Transverse colon (tissue), 4 donors: ENCODE results near the gene DGCR6. TPM values are rescaled to one million over a fixed set of nuclear protein-coding genes. Genes with fewer than 3 reads are reported as not detected.
"Not testable (repeated sequence)": the region's sequence is repeated elsewhere in the genome, so short reads cannot be mapped to it uniquely, and the experiment has no call there.

Experiments
- DNase-seq: peaks from one replicate; pipeline ENCODE4 v3.0.0-alpha.2; 2019
- H3K27ac ChIP-seq, 4 donors: fragments of 200-600 bp; sonication (generic); 2 replicates each; pipeline ENCODE4 v1.5.1; 2016 to 2018; ENCODE audit warnings: inconsistent platforms in 4 of 4
- H3K27me3 ChIP-seq: fragments of 200-600 bp; sonication (generic); 2 replicates; pipeline ENCODE4 v1.5.1; 2017; ENCODE audit warnings: inconsistent platforms
- H3K36me3 ChIP-seq, 4 donors: fragments of 200-600 bp; sonication (generic); 2 replicates each; pipeline ENCODE4 v1.5.1; 2017 to 2019; ENCODE audit warnings: inconsistent platforms in 4 of 4
- H3K4me1 ChIP-seq, 4 donors: fragments of 200-600 bp; sonication (generic); 2 replicates each; pipeline ENCODE4 v1.5.1; 2017 to 2020; ENCODE audit warnings: inconsistent platforms in 4 of 4
- H3K4me3 ChIP-seq, 4 donors: fragments of 200-600 bp; sonication (generic); 1 replicate in 1 of 4; 2 replicates in 3 of 4; pipeline versions ENCODE4 v1.5.1 to v1.6.1; 2017 to 2019; ENCODE audit warnings: inconsistent platforms in 4 of 4
- H3K9me3 ChIP-seq, 2 donors: fragments of 200-600 bp; sonication (generic); 2 replicates each; pipeline ENCODE4 v1.5.1; 2017 to 2019; ENCODE audit warnings: inconsistent platforms in 2 of 2
- EP300 ChIP-seq: sonication (generic); formaldehyde crosslinking; IDR thresholded peaks from one replicate; pipeline ENCODE4 v1.6.1; 2017; ENCODE audit warnings: antibody characterized with exemption, low read depth
- POLR2A ChIP-seq: fragments of 450-650 bp; IDR thresholded peaks from one replicate; pipeline ENCODE4 v1.6.1; 2016; ENCODE audit warnings: antibody characterized with exemption, mild to moderate bottlenecking, moderate library complexity
- POLR2AphosphoS5 ChIP-seq, 3 donors: sonication (generic); formaldehyde crosslinking; IDR thresholded peaks; one replicate each; pipeline ENCODE4 v1.6.1; 2016; ENCODE audit warnings: antibody characterized with exemption in 3 of 3
- WGBS, 2 donors: methylation state at CpG; one replicate each; pipeline ENCODE4 v1.1.5; 2018; ENCODE audit warnings: low coverage in 1 of 2; 5-methylcytosine and 5-hydroxymethylcytosine counted together
- in situ Hi-C, 4 donors: fragments of 200-750 bp; cut with MboI; loops; one replicate each; pipeline versions ENCODE4 v1.15.0 to v1.15.1; 2017; ENCODE audit warnings: low sequenced_read_pairs in 3 of 4, low pct_ligation_motif_present in 1 of 4, low pct_unique_long_range_greater_than_20kb in 1 of 4
- intact Hi-C: fragments of 100-400 bp; cut with DNase I; formaldehyde crosslinking; loops from one replicate; pipeline ENCODE4 v1.15.1; 2023; ENCODE audit warnings: low total_unique reads
- total RNA-seq, 4 donors: library from RNA; depleted of rRNA; stranded (reverse); fragments of >200 nt; gene quantifications; one replicate each; pipeline ENCODE4 v1.1.0, GENCODE V29; 2016
- TF ChIP-seq, protein P1 (sequence below), 5 experiments: fragments of 200-600 bp in 3 of 5; fragments of 450-650 bp in 2 of 5; sonication (generic) in 3 of 5; IDR thresholded peaks; 1 replicate in 2 of 5; 2 replicates in 3 of 5; pipeline ENCODE4 v1.5.1; 2016 to 2017; ENCODE audit warnings: antibody characterized with exemption in 5 of 5, inconsistent platforms in 3 of 5, mild to moderate bottlenecking in 2 of 5, moderate library complexity in 1 of 5

Gene DGCR6
- total RNA-seq, 4 donors from 2014 or later: 0.79 to 3.4 (median 1.5) TPM; not detected in 1

DNA sequence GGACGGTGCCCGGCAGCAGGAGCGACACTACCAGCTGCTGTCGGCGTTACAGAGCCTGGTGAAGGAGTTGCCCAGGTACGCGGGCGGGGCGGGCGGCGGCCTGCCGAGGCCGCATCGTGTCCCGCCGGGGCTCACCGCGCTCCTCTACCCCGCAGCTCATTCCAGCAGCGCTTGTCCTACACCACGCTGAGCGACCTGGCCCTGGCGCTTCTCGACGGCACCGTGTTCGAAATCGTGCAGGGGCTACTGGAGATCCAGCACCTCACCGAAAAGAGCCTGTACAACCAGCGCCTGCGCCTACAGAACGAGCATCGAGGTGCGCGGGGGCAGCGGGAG lies 258 bp downstream of the DGCR6 start:
- H3K27ac ChIP-seq, H3K9me3 ChIP-seq, H3K36me3 ChIP-seq, H3K27me3 ChIP-seq, DNase-seq, in situ Hi-C loops, intact Hi-C loops, H3K4me1 ChIP-seq, H3K4me3 ChIP-seq: not testable (repeated sequence)
- WGBS, 2 donors: no CpG with 5 or more reads among the region's 36 CpGs

DNA sequence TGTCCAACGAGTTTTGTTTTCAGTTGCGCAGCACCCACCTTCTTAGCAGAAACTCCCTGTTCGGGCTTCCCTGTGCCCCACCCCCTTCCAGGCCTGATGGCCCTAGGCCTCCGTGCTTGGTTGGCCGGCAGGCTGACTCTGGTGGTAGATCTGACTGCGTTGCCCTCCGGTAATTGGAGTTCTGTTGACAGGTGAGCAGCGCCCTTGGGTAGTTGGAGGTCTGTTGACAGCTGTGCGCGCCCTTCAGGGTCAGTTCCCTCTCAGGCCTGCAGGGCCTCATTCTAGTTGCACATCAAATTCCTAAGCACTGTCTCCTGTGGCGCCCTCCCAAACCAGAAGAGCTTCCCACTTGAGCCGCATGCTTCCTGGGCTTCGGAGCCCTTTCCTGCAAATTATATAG lies 776 bp downstream of the DGCR6 start:
- TF ChIP-seq, protein P1, sequence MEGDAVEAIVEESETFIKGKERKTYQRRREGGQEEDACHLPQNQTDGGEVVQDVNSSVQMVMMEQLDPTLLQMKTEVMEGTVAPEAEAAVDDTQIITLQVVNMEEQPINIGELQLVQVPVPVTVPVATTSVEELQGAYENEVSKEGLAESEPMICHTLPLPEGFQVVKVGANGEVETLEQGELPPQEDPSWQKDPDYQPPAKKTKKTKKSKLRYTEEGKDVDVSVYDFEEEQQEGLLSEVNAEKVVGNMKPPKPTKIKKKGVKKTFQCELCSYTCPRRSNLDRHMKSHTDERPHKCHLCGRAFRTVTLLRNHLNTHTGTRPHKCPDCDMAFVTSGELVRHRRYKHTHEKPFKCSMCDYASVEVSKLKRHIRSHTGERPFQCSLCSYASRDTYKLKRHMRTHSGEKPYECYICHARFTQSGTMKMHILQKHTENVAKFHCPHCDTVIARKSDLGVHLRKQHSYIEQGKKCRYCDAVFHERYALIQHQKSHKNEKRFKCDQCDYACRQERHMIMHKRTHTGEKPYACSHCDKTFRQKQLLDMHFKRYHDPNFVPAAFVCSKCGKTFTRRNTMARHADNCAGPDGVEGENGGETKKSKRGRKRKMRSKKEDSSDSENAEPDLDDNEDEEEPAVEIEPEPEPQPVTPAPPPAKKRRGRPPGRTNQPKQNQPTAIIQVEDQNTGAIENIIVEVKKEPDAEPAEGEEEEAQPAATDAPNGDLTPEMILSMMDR (IDR thresholded peaks at IDR 0.05): no peak
- TF ChIP-seq POLR2A (no peak), POLR2AphosphoS5 (IDR thresholded peaks at IDR 0.05) (no peak), EP300 (no peak)
- Histone ChIP-seq H3K27me3 (no peaks in the 10 kb centered on the region), H3K9me3 (no peaks in the 10 kb centered on the region), H3K36me3 (no peaks in the 10 kb centered on the region), H3K4me1 (no peaks in the 10 kb centered on the region), H3K4me3 (no peak overlapping the region), H3K27ac (no peak overlapping the region)
- intact Hi-C loops (no loop called here), in situ Hi-C loops (no loop called here)
- no peak for DNase-seq
- no CpG with 5 or more reads among the region's 13 CpGs for WGBS, 2 donors

DNA sequence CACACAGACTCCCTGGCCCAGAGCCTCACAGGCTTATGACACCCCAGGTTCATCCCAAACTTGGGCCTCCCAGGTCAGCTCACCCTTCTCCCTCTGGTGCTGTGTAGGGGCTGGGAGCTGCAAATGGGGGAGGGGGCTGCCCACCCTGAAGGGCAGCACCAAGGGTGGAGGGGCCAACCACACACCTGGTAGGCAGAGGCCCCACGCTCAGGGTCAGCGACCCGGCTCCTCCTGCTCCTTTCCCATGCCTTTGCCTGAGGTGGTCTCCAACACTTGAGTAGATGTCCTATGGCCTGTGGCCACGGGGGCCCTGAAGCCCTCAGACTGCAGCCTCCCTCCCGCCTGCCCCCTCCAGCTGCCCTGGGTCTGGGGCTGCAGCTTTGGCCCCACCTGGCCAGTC lies 3.4 kb downstream of the DGCR6 start:
- no peak overlapping the region for H3K4me3 ChIP-seq
- H3K27ac ChIP-seq: no peak overlapping the region
- in situ Hi-C loops (no loop called here), intact Hi-C loops (no loop called here)
- no peaks in the 10 kb centered on the region for H3K36me3 ChIP-seq
- TF ChIP-seq POLR2A: no peak
- TF ChIP-seq, protein P1 (IDR thresholded peaks at IDR 0.05): no peak
- no peak for TF ChIP-seq EP300
- no CpG with 5 or more reads among the region's 5 CpGs for WGBS, 2 donors
- no peak for DNase-seq
- no peaks in the 10 kb centered on the region for H3K4me1 ChIP-seq
- H3K27me3 ChIP-seq: no peaks in the 10 kb centered on the region
- no peaks in the 10 kb centered on the region for H3K9me3 ChIP-seq

DNA sequence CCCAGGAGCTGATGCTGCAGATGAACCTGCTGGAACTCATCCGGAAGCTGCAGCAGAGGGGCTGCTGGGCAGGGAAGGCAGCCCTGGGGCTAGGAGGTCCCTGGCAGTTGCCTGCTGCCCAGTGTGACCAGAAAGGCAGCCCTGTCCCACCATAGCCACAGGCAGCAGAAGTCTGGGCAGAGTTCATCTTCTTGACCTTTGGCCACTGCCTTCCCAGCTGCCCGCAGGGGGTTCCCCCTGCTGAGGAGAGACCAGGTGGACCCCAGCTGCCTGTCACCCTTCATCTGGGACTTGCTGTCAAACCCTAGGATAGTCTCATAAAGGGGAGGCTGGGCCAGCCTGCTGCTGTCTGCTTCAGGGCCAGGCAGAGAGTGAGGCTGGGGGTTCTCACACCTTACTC lies 5.4 kb downstream of the DGCR6 start:
- WGBS, 2 donors: no CpG with 5 or more reads among the region's 2 CpGs
- H3K4me1 ChIP-seq, H3K36me3 ChIP-seq, H3K9me3 ChIP-seq, H3K4me3 ChIP-seq, in situ Hi-C loops, DNase-seq, intact Hi-C loops, H3K27me3 ChIP-seq, H3K27ac ChIP-seq: not testable (repeated sequence)

DNA sequence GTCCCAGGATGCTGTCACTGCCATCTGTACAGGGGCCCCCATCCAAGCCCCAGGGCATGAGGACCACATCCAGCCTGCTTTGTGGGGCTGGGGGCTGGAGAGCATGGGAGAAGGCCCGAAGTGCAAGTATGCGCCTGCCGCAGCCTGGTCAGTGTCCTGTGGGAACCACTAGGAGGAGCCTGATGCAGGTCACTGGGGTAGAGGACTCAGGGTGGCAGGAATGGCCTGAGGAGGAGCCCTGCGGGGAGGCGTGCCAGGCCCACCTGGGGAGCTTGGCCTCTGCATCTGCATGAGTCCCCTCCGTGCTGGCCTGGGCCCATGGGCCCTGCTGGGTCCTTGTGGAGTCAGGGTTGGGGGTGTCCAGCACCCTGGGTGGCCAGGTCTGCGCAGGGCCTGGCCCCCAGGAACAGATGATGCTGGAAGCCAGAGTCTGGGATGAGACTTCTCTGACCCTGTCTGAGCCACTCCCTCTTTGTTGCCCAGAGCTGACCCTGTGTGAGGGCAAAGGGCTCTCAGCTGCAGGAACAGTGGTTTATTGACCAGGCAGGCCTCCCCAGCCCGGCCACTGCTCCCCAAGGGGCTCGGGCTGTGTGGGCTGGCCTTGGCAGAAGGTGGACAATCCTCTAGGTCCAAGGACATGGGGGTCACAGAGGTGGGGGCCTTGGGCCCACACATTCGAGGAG lies 6.3 kb downstream of the DGCR6 start:
- intact Hi-C loops, H3K9me3 ChIP-seq, H3K4me3 ChIP-seq, H3K4me1 ChIP-seq, DNase-seq, H3K27ac ChIP-seq, H3K27me3 ChIP-seq, in situ Hi-C loops, H3K36me3 ChIP-seq: not testable (repeated sequence)
- no CpG with 5 or more reads among the region's 10 CpGs for WGBS, 2 donors

DNA sequence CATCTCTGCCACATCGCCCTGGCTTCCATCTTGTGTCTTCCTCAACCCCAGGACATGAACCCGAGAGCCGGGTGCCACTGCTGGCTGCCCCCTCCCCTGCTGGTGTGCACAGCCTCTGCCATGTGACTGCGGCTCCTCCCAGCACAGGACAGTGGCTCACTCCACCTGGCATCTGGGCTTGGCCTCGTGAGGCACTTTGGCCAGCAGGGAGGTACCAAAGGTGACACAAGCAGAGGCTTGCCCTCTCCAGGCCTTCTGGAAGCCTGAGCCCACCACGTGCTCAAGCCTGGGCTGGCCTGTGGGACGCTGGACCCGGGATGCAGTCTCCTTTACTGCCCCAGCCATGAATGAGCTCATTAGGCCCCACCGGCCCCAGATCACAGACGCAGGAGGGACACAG lies 8.4 kb downstream of the DGCR6 start:
- intact Hi-C loops: not testable (repeated sequence)

DNA sequence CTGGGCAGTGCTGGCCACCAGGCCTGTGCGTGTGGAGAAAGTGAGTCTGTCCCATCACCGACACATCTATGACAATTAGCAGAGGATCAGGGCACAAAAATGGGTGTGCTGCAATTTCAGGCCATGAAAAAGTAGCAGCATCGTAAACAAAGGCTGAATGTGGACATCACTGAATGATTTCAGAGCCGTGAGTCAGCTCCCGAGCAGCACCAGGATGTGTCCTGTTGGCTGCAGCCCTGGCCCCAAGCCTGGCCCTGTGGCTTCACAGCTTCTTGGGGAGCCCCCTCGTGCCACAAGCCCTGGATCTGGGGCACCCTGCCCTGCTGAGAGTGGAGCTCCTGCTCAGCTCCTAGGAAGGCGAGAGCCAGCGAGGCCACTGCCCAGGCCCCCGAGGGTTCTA lies 9.4 kb downstream of the DGCR6 start:
- WGBS, 2 donors: no CpG with 5 or more reads among the region's 9 CpGs
- H3K36me3 ChIP-seq, H3K9me3 ChIP-seq, H3K27ac ChIP-seq, DNase-seq, in situ Hi-C loops, H3K4me3 ChIP-seq, H3K4me1 ChIP-seq, H3K27me3 ChIP-seq, intact Hi-C loops: not testable (repeated sequence)

More for the DNA sequence above, 8.4 kb downstream of the DGCR6 start:
- H3K4me3 ChIP-seq, H3K4me1 ChIP-seq, in situ Hi-C loops, H3K36me3 ChIP-seq, H3K27me3 ChIP-seq, H3K27ac ChIP-seq, H3K9me3 ChIP-seq, DNase-seq: not testable (repeated sequence)
- WGBS, 2 donors: no CpG with 5 or more reads among the region's 10 CpGs

DNA sequence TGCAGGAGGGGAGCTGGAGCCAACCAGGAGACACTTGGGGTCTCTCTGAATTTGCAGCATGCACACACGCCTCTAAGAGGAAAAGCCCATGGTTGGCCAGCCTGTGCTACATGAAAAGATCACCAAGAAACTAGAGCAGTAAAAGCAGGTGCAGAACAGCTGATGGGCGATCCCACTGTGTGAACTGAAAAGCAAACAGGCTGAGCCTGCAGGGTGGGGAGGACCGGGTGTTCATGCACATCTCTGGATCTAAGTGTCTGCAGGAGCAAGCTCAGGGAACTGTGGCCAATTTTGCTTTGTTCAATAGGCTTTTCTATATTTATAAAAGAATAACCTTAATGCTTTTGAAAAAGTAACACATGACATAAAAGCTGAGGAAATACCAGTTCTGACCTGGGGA lies 11.7 kb downstream of the DGCR6 start:
- H3K36me3 ChIP-seq, in situ Hi-C loops, H3K4me3 ChIP-seq, intact Hi-C loops, H3K27me3 ChIP-seq, H3K9me3 ChIP-seq, DNase-seq, H3K27ac ChIP-seq, H3K4me1 ChIP-seq: not testable (repeated sequence)
- 60% methylated on average over 2 of the region's 3 CpGs; no CpG with 5 or more reads in 1 of the 2 donors for WGBS, 2 donors

DNA sequence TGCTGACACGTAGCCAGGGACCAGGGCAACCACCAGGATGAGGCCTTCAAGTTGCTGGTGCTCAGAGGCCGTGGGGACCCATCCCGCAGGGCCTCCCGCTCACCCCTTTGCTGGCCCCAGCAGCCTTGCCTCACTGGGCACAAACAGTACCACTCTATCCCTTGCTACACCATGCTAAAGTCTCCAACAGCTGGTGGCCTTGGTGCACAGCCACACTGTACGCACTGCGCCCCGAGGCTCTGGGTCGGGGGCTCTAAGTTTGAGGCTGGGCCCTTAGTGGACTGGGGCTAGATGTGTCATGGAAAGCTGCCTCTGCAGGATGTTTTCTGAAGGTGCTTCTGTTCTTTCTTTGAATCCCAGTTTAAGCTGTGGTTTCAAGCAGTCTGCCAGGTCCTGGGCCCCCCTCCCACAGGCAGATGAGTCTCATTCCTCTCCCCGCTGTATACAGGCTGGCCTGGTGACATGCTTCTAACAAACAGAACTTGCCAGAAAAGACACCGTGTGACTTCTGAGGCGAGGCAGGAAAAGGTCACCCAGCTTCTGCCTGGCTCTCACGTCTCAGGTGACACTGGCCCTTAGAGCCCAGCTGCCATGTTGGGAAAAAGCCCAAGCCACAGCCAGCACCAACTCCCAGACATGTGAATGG lies 14.3 kb downstream of the DGCR6 start:
- H3K9me3 ChIP-seq, in situ Hi-C loops, intact Hi-C loops, H3K27ac ChIP-seq, H3K4me3 ChIP-seq, DNase-seq, H3K4me1 ChIP-seq, H3K36me3 ChIP-seq, H3K27me3 ChIP-seq: not testable (repeated sequence)
- no CpG with 5 or more reads among the region's 12 CpGs for WGBS, 2 donors
